Breast epithelium (tissue), 4 donors: ENCODE results near the gene PCARE. TPM values are rescaled to one million over a fixed set of nuclear protein-coding genes. Genes with fewer than 3 reads are reported as not detected.

Source experiments
- DNase-seq, 2 donors: peaks; one replicate each; pipeline ENCODE4 v3.0.0-alpha.2; 2019; ENCODE audit warnings: low spot score in 2 of 2
- H3K27ac ChIP-seq, 2 donors: fragments of 200-600 bp; sonication (generic) in 1 of 2; one replicate each; pipeline ENCODE4 v1.5.1; 2016 to 2019; ENCODE audit warnings: mild to moderate bottlenecking in 1 of 2
- H3K27me3 ChIP-seq, 2 donors: fragments of 200-600 bp; sonication (generic) in 1 of 2; one replicate each; pipeline versions ENCODE4 v1.5.1 to v1.6.0; 2017 to 2019; ENCODE audit warnings: control low read depth in 1 of 2, mild to moderate bottlenecking in 1 of 2
- H3K36me3 ChIP-seq: fragments of 200-600 bp; one replicate; pipeline ENCODE4 v1.5.1; 2019
- H3K4me1 ChIP-seq, 2 donors: fragments of 200-600 bp; sonication (generic); one replicate each; pipeline ENCODE4 v1.5.1; 2016 to 2019; ENCODE audit warnings: control low read depth in 1 of 2
- H3K4me3 ChIP-seq, 3 donors: fragments of 200-600 bp; sonication (generic); 1 replicate in 2 of 3; 2 replicates in 1 of 3; pipeline ENCODE4 v1.5.1; 2016 to 2019; ENCODE audit warnings: mild to moderate bottlenecking in 3 of 3, moderate library complexity in 2 of 3
- H3K9me3 ChIP-seq, 2 donors: fragments of 200-600 bp; sonication (generic) in 1 of 2; one replicate each; pipeline ENCODE4 v1.5.1; 2016 to 2019; ENCODE audit warnings: control low read depth in 1 of 2
- CTCF ChIP-seq, 3 donors: fragments of 450-650 bp; IDR thresholded peaks; one replicate each; pipeline ENCODE4 v1.5.1; 2016 to 2017; ENCODE audit warnings: antibody characterized with exemption in 3 of 3, mild to moderate bottlenecking in 3 of 3, moderate library complexity in 3 of 3
- POLR2A ChIP-seq: fragments of 450-650 bp; IDR thresholded peaks from one replicate; pipeline ENCODE4 v1.6.1; 2016; ENCODE audit warnings: antibody characterized with exemption, mild to moderate bottlenecking, moderate library complexity
- POLR2AphosphoS5 ChIP-seq, 3 donors: sonication (generic); formaldehyde crosslinking; IDR thresholded peaks; one replicate each; pipeline ENCODE4 v1.6.1; 2017; ENCODE audit warnings: antibody characterized with exemption in 3 of 3
- intact Hi-C: fragments of 100-400 bp; cut with DNase I; formaldehyde crosslinking; loops from one replicate; pipeline ENCODE4 v1.15.1; 2023; ENCODE audit warnings: low total_unique reads
- total RNA-seq, 3 donors: library from RNA; depleted of rRNA; stranded (reverse); fragments of >200 nt; gene quantifications; one replicate each; pipeline ENCODE4 v1.1.0, GENCODE V29; 2016

Gene PCARE
- total RNA-seq, 3 donors from 2014 or later, result not detected

GRCh38 chr2:29040552-29040951 lies 33.8 kb downstream of the PCARE start:
- Histone ChIP-seq H3K4me1 (no peaks in the 10 kb centered on the region), H3K4me3 (no peak overlapping the region), H3K36me3 (no peaks in the 10 kb centered on the region), H3K27ac (no peak overlapping the region), H3K9me3 (no peaks in the 10 kb centered on the region), H3K27me3 (no peaks in the 10 kb centered on the region)
- TF ChIP-seq POLR2A (no peak), CTCF (IDR thresholded peaks at IDR 0.05) (no peak), POLR2AphosphoS5 (IDR thresholded peaks at IDR 0.05) (no peak)
- no peak for DNase-seq
- intact Hi-C loops, result no loop called here

- Histone ChIP-seq H3K36me3 (no peaks in the 10 kb centered on the region), H3K27ac (no peak overlapping the region), H3K4me1 (no peaks in the 10 kb centered on the region), H3K9me3 (no peaks in the 10 kb centered on the region), H3K4me3 (no peak overlapping the region), H3K27me3 (no peaks in the 10 kb centered on the region)
- no peak for DNase-seq
- intact Hi-C loops, result no loop called here
- TF ChIP-seq POLR2AphosphoS5 (IDR thresholded peaks at IDR 0.05), result no peak
- no peak for TF ChIP-seq CTCF (IDR thresholded peaks at IDR 0.05)
- no peak for TF ChIP-seq POLR2A
These were observed 34.4 kb downstream of the PCARE start for GRCh38 chr2:29039718-29040480.

DNA sequence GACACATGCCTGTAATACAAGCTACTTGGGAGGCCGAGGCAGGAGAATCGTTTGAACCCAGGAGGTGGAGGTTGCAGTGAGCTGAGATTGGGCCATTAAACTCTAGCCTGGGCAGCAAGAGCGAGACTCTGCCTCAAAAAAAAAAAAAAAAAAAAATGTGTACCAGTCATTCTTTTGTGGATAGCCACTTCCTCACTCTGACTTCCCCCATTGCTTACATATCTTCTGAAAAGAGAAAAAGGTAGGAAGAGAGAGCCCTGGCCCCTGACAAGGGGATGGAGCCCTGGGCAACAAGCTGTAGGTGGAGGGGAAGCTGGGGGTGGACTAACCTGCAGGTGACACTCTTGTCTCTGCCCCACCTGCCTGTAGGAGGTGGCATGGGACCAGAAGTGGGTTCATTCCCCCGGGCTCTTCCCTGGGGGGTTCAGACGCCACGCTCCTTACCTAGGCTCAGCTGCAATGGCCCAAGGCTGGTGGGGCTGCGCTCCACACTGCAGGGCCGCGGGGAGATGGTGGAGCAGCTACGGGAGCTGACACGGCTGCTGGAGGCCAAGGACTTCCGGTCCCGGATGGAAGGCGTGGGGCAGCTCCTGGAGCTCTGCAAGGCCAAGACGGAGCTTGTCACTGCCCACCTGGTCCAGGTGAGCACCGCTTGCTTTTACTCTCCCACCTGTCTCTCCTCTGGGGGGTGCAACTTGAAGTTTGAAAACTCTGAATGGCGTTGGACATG lies 39.1 kb downstream of the PCARE start:
- intact Hi-C loops, result no loop called here
- H3K36me3 ChIP-seq, result no peaks in the 10 kb centered on the region
- no peak overlapping the region for H3K4me3 ChIP-seq
- TF ChIP-seq CTCF (IDR thresholded peaks at IDR 0.05), result no peak
- no peak for TF ChIP-seq POLR2AphosphoS5 (IDR thresholded peaks at IDR 0.05)
- no peak for TF ChIP-seq POLR2A
- H3K27me3 ChIP-seq, result no peaks in the 10 kb centered on the region
- H3K9me3 ChIP-seq, result no peaks in the 10 kb centered on the region
- H3K27ac ChIP-seq, result no peak overlapping the region
- no peak for DNase-seq
- no peaks in the 10 kb centered on the region for H3K4me1 ChIP-seq

GRCh38 chr2:29033656-29034055 lies 40.7 kb downstream of the PCARE start:
- Histone ChIP-seq H3K27ac (peak overlapping the region; percentile 4 to 48), H3K4me1 (no peaks in the 10 kb centered on the region), H3K27me3 (no peaks in the 10 kb centered on the region), H3K4me3 (no peak overlapping the region), H3K36me3 (no peaks in the 10 kb centered on the region), H3K9me3 (no peaks in the 10 kb centered on the region)
- peak in 1 of 2 donors; percentile 26 for DNase-seq
- TF ChIP-seq POLR2AphosphoS5 (IDR thresholded peaks at IDR 0.05) (no peak), CTCF (IDR thresholded peaks at IDR 0.05) (no peak), POLR2A (no peak)
- intact Hi-C loops, result no loop called here

DNA sequence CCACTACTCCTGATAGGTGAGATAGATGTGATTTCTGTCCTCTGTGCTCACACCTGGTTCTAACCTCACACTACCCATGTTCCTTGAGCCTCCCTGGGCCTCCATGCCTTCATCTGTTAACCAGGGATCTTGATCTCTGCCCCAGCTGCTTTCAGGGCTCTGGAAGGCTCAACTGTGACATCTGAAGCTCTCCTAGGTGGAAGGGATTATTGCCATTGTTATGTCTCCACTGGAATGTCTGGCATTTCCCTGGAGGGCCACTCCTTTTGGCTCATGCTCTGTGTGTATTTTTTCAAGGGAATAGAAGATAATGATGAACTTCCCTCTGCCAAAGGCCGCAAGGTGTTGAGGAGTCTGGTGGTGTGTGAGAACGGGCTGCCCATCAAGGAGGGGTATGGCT lies 41.2 kb downstream of the PCARE start:
- Histone ChIP-seq H3K4me3 (no peak overlapping the region), H3K9me3 (no peaks in the 10 kb centered on the region), H3K36me3 (no peaks in the 10 kb centered on the region), H3K27me3 (no peaks in the 10 kb centered on the region), H3K27ac (peak overlapping the region; percentile 4 to 48), H3K4me1 (no peaks in the 10 kb centered on the region)
- no peak for TF ChIP-seq CTCF (IDR thresholded peaks at IDR 0.05)
- TF ChIP-seq POLR2A, result no peak
- no peak for TF ChIP-seq POLR2AphosphoS5 (IDR thresholded peaks at IDR 0.05)
- intact Hi-C loops, result no loop called here
- DNase-seq, result peak in 1 of 2 donors; percentile 58
